Prostate gland (tissue), 2 donors: ENCODE data around the gene UBN1.

Source experiments
- CTCF ChIP-seq, 4 experiments: fragments of 200-600 bp in 2 of 4; fragments of 450-650 bp in 2 of 4; sonication (generic) in 2 of 4; IDR thresholded peaks; 1 replicate in 3 of 4; 2 replicates in 1 of 4; pipeline ENCODE4 v1.5.1; 2016 to 2019; ENCODE audit warnings: antibody characterized with exemption in 4 of 4, mild to moderate bottlenecking in 2 of 4, moderate library complexity in 2 of 4
- POLR2A ChIP-seq: fragments of 450-650 bp; IDR thresholded peaks from one replicate; pipeline ENCODE4 v1.6.1; 2016; ENCODE audit warnings: antibody characterized with exemption, mild to moderate bottlenecking

DNA sequence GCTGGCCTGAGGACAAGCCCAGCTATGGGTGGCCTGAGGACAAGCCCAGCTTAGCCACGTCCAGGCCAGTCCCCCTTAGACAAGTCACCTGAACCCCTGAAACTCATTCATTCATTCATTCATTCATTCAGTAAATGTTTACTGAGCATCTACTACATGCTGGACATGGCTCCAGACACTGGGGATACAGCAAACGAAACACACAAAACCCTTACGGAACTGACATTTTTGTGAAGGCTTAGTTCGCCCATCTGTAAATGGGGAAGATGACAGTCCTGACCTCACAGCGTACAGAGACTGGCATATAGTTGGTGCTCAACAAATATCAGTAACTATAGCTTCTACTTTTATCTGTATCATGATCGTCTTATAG, 52.2 kb downstream of the UBN1 start:
- TF ChIP-seq CTCF (IDR thresholded peaks at IDR 0.05) (no peak), POLR2A (no peak)
